Transverse colon (tissue), 3 donors: ENCODE data around the gene MED7.

Experiments used
- POLR2A ChIP-seq: fragments of 450-650 bp; IDR thresholded peaks from one replicate; pipeline ENCODE4 v1.6.1; 2016; ENCODE audit warnings: antibody characterized with exemption, mild to moderate bottlenecking, moderate library complexity
- TF ChIP-seq, protein P1 (sequence below), 5 experiments: fragments of 200-600 bp in 3 of 5; fragments of 450-650 bp in 2 of 5; sonication (generic) in 3 of 5; IDR thresholded peaks; 1 replicate in 2 of 5; 2 replicates in 3 of 5; pipeline ENCODE4 v1.5.1; 2016 to 2017; ENCODE audit warnings: antibody characterized with exemption in 5 of 5, inconsistent platforms in 3 of 5, mild to moderate bottlenecking in 2 of 5, moderate library complexity in 1 of 5

DNA sequence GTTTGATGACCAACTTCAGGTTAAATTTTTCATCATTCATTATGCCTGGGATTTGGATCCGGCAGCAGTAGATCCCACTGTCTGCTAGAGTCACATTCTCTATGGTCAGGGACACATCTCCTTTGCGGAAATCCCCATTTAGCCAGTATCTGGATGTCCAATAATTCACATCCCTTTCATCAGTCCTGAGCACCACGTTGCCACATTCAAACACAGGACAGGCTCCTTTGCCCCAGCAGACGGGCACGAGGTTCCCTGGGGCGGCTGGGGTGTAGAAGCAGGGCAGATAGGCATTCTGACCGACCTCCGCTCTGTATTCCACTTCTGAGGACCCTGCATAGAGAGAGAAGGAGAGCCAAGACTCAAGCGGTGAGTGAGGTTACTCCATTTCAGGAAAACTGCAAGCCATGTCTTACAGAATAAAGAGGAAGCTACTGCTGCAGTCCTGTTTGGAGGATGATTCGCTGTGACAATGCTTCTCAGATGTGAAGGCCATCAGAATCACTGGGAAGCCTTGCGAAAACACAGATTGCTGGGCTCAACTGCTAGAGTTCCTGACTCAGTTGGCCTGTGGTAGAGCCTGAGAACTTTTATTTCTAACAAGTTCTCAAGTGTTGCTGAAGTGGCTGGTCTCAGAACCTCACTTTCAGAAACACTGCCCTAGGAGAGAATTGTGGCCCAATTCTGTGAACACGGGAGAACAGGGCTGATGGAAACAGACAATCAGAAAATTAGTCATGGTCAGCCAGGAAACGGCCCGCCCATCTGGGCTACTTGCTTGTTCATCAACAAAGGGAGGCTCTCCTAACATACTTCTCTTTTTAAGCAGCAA lies 35.8 kb downstream of the MED7 start:
- TF ChIP-seq, protein P1, sequence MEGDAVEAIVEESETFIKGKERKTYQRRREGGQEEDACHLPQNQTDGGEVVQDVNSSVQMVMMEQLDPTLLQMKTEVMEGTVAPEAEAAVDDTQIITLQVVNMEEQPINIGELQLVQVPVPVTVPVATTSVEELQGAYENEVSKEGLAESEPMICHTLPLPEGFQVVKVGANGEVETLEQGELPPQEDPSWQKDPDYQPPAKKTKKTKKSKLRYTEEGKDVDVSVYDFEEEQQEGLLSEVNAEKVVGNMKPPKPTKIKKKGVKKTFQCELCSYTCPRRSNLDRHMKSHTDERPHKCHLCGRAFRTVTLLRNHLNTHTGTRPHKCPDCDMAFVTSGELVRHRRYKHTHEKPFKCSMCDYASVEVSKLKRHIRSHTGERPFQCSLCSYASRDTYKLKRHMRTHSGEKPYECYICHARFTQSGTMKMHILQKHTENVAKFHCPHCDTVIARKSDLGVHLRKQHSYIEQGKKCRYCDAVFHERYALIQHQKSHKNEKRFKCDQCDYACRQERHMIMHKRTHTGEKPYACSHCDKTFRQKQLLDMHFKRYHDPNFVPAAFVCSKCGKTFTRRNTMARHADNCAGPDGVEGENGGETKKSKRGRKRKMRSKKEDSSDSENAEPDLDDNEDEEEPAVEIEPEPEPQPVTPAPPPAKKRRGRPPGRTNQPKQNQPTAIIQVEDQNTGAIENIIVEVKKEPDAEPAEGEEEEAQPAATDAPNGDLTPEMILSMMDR (IDR thresholded peaks at IDR 0.05) = no peak
- TF ChIP-seq POLR2A = no peak
